ENCODE measurements around the gene SEPTIN12.
A peak's percentile ranks its signal among the peaks of the same experiment; 100 is the strongest.

SEPTIN12 gene

GRCh38 chr16:4803401-4803844 lies 15.3 kb upstream of the SEPTIN12 start:
- no peak for DNase-seq

- DNase-seq = peak; percentile 71 to 99 (median 95)
Measured at GRCh38 chr16:4802659-4803287, 14.6 kb upstream of the SEPTIN12 start.

GRCh38 chr16:4801962-4802658 lies 14.0 kb upstream of the SEPTIN12 start, which contains the start of gene ROGDI:
TSS of gene ROGDI (minus strand) at chr16:4802633. CDS start at chr16:4802571, 62 bp downstream.
- peak in 40 of 51 donors; percentile 9 to 85 (median 53) for DNase-seq

DNA sequence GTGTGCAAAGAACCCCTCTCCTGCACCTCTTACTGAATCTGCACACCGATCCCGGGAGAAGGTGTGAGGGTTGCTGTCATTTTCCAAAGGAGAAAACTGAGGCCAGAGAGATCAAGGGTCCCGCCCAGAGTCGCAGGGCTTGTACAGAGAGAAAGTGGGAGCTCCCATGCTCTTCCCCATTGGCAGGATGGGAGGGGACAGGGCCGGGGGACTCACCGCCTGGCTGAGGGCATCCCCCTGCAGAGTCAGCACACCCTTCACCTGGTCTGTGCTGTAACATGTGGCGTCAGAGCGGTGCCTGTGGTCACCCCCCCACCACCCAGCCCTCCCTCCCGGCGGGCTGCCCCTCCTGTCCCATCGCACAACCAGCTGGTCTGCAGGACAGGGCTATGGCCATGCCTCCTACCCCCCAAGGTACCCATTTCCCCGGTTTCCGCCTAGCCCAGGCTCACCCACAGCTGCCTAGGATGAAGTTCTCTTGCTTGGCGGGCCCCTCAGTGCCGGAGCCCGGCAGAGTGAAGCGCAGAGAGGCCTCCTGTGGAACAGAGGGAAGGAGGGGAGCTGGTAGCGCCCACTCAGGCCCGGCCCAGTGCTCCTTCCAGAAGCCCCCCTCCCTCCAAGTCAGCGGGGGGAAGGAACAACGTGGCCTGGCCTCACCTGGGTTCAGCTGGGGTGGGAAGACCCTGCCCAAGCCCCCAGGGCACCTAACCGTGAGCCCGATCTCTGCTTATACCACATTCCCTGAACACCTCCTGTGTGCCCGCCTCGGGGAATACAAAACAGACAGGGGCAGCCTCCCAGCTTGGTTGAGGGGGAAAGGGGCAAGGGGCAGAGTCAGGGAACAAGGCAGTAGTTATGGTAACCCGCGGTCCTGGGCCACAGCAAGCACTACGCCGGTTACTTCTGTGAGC lies 13.2 kb upstream of the SEPTIN12 start:
- DNase-seq = peak in 9 of 51 donors; percentile 29 to 57 (median 47)

DNA sequence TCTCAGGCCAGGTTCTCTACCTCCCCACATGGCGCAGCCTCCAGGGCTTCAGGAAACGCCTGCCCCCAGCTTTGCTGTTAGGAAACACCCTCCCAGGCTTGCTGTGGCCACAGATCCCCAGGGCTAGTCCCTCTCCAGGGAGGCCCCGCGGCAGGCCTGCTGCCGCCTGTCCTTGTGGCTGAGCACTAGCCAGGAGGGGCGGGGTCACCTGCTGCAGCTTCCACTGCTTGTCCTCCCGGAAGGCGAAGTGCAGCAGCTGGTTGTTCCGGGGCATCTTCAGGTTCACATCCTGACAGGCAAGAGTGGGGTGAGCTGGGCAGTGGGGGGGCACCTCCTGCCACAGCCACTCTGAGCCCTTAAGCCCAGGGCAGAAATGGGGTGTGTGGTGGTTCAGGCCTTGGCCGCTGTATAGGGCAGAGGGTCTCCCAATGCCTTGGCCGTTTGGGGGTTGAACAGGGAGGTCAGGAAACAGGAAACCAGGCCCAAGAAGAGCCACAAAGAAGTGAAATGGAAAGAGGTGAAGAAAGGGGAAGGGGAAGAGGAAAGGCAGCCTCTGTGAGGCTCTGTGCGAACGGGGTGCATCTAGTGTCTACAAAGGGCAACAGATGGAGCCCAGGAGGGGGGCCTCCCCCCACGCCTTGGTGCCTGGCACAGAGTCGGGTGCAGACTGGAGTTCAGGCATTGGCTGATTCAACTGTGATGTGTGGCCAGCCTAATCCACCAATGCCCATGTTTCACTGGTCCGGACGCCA lies 12.3 kb upstream of the SEPTIN12 start:
- DNase-seq = peak in 45 of 51 donors; percentile 6 to 95 (median 72)

- no peak for DNase-seq
Measured at GRCh38 chr16:4799171-4799855, 11.2 kb upstream of the SEPTIN12 start.

DNA sequence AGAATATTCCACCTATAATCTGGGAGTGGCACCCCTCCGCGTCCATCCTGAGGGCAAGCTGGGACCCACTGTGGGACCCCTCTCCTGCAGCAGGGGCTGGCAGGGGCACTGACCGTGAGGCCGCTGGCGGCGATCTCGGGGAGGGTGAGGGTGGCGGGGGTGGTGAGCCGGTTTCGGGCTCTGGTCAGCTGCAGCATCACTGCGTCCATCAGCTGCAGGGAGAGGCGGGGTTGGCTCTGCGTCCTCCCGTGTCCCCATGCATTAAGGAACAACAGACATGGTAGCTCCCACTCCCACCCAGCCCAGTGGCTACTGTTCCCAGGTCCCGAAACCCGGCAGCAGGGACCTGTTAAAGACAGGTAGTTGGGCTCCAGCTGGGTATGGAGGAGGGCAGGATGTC lies 10.3 kb upstream of the SEPTIN12 start:
- DNase-seq = no peak

DNA sequence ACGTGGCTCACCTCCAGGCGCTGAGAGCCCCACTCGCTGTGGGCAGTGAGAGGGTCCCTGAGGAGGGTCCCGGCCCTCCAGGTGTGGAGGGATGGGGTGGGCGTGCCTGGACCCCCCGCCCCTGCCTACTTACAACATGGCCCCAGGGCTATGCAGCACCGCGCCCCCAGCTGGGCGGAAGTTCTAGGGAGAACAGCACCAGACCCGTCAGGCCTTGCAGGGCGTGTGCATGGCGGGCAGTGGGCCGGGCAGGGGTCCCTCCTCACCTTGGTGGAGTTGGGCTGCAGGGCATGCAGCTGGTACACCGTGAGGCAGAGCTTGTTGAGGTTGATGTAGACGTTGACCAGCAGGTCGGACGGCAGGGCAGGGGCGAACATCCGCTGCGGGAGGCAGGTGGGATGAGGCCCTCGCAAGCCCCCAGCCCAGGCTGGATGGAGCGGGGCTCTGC lies 9.7 kb upstream of the SEPTIN12 start:
- DNase-seq = no peak

DNA sequence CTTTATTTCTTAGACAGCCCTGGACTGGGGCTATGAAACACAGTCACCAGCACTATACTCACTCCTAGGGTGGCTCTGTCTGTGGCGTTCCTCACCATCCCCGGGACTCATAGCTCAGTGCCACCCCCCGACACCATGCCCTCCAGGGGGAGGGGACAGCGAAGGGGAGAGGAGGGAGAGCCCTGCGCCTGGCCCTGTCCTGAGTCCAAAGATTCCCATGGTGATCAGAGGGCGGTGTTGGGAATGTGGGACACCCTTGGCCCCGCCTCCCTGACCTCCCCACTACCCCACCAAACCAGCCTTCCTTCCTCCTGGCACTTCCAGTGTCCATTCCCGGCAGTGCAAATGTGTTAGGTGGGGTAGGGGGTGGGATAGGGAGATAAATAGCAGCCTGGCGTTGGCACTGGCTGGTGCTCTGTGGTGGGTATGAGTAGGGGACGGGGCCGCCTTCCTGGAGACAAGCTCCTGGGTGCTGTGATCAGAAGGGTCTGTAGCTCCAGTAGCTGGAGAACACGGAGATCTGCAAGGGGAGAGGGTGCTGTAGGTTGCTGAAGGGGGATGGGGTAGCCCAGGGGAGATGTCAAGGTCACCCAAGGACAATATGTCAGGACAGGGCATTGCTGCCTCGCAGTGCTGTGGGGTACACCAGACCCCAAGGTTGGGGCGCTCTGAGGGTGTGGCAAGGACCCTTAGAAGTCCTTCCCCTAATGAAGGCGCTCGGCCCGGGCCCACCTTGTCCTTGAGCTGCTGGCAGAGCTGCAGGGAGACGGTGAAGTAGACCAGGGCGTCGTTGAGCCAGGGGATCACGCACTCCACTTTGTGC lies 9.0 kb upstream of the SEPTIN12 start:
- DNase-seq = no peak

GRCh38 chr16:4795828-4796572 lies 7.9 kb upstream of the SEPTIN12 start:
- no peak for DNase-seq

GRCh38 chr16:4795181-4795827 lies 7.2 kb upstream of the SEPTIN12 start, which contains the start of gene SMIM22:
TSS of gene SMIM22 (plus strand) at chr16:4795369. CDS start at chr16:4795735, 366 bp downstream.
- DNase-seq = peak in 5 of 51 donors; percentile 2 to 17 (median 14)

- DNase-seq = no peak
Measured at GRCh38 chr16:4792951-4793513, 4.9 kb upstream of the SEPTIN12 start.

DNA sequence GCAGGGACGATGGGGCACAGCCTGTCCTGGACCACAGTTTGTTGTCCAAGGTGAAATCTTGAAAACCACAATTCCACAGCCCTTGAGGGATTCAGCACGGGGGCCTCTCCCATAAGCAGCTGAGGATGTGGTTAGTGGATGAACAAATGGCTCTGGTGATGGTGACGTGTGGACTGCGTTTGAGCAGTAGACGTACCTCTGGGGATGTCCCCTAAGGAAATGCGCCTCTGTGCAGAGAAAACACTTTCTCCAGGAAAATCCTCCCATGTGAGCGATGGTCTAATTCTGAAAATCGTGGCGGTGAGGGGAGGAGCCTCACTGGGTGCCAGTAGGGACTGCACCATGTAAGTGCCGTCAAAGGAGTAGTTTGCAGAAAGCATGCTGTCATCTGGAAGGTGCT lies 2.7 kb upstream of the SEPTIN12 start:
- DNase-seq = no peak

DNA sequence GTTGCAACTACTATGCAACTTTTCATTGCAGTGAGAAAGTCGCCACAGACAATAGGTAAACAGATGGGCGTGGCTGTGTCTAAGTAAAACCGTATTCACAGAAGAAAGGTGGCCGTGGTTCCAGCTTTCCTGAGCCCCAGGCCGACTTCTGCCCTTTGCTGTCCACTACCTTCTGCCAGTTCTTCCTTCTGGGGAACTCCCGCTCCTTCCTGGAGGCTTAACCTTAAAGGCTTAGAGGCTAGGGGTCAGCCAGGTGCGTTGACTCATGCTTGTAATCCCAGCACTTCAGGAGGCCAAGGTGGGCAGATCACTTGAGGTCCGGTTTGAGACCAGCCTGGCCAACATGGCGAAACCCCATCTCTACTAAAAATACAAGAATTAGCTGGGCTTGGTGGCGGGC lies 2.1 kb upstream of the SEPTIN12 start:
- no peak for DNase-seq

DNA sequence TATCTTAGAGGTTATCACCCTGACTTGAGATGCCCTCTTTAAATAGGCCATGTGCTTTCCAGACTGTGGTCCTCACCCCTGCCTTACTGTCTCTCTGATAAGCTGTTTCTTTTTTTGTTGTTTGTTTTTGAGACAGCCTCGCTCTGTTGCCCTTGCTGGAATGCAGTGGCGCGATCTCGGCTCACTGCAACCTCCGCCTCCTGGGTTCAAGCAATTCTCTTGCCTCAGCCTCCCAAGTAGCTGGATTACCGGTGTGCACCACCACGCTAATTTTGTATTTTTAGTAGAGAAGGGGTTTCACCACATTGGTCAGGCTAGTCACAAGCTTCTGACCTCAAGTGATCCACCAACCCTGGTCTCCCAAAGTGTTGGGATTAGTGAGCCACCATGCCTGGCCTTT lies 765 bp upstream of the SEPTIN12 start:
- DNase-seq = no peak

GRCh38 chr16:4788489-4788889 lies 344 bp upstream of the SEPTIN12 start:
- no peak for DNase-seq

DNA sequence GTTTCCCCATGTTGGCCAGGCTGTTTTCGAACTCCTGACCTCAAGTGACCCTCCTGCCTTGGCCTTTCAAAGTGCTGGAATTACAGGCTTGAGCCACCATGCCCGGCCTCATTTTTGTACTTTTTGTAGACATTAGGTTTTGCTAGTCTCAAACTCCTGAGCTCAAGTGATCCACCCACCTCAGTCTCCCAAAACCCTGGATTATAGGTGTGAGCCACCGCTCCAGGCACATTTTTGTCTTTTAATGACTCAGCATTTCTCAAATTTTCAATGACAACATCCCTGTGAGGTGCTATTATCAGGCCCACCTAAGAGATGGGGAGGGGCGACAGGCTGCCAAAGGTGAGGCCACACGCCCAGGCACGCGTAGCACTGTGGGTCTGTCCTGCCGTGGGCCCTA lies 1.1 kb downstream of the SEPTIN12 start:
- DNase-seq = no peak

All from hypothalamus (tissue), 51 donors.